ENCODE measurements around the gene ATAD3B. TPM values are rescaled to one million over a fixed set of nuclear protein-coding genes. Genes with fewer than 3 reads are reported as not detected.
"Not testable (repeated sequence)": the region's sequence is repeated elsewhere in the genome, so short reads cannot be mapped to it uniquely, and the experiment has no call there.

Gene ATAD3B
- total RNA-seq, 4 donors from 2014 or later: 15.6 to 269 (median 39.2) TPM

GRCh38 chr1:1427106-1427819 is 44.3 kb upstream of the ATAD3B start:
- 28% methylated on average over 19 of the region's 66 CpGs; no CpG with 5 or more reads in 1 of the 2 donors for WGBS, 2 donors (ENCODE audit: low coverage in 1 of 2)
- peaks cover 24% of the 10 kb centered on the region for H3K27me3 ChIP-seq
- no peaks in the 10 kb centered on the region for H3K9me3 ChIP-seq
- no peak for DNase-seq
- peaks cover 25 to 32% (median 30%) of the 10 kb centered on the region in 4 donors for H3K4me1 ChIP-seq
- no peak for TF ChIP-seq POLR2A (IDR thresholded peaks at IDR 0.05)
- no peak for TF ChIP-seq CTCF (IDR thresholded peaks at IDR 0.05)
- TF ChIP-seq EP300 (IDR thresholded peaks at IDR 0.05; ENCODE audit: low read depth): no peak
- TF ChIP-seq POLR2AphosphoS5 (IDR thresholded peaks at IDR 0.05): no peak
- peak overlapping the region in 3 of 4 donors; percentile 36 to 43 (median 43) for H3K4me3 ChIP-seq
- intact Hi-C loops (cut with DNase I; ENCODE audit: low total_unique reads): no loop called here
- no peaks in the 10 kb centered on the region for H3K36me3 ChIP-seq
- in situ Hi-C loops (cut with MboI; ENCODE audit: low pct_ligation_motif_present in 1 of 4, low pct_unique_long_range_greater_than_20kb in 1 of 4, low sequenced_read_pairs in 3 of 4): no loop called here
- peak overlapping the region; percentile 62 to 75 (median 70) for H3K27ac ChIP-seq

- DNase-seq: no peak
- Histone ChIP-seq H3K9me3 (no peaks in the 10 kb centered on the region), H3K36me3 (no peaks in the 10 kb centered on the region), H3K4me3 (peak overlapping the region in 3 of 4 donors; percentile 36 to 43 (median 43)), H3K27ac (peak overlapping the region; percentile 62 to 75 (median 70)), H3K4me1 (peaks cover 30 to 37% (median 35%) of the 10 kb centered on the region in 4 donors), H3K27me3 (peaks cover 24% of the 10 kb centered on the region)
- whole genome bisulfite sequencing, 2 donors (ENCODE audit: low coverage in 1 of 2): no CpG with 5 or more reads among the region's 22 CpGs
- TF ChIP-seq POLR2AphosphoS5 (IDR thresholded peaks at IDR 0.05): no peak
- TF ChIP-seq EP300 (IDR thresholded peaks at IDR 0.05; ENCODE audit: low read depth): no peak
- no peak for TF ChIP-seq CTCF (IDR thresholded peaks at IDR 0.05)
- TF ChIP-seq POLR2A (IDR thresholded peaks at IDR 0.05): no peak
- in situ Hi-C loops (cut with MboI; ENCODE audit: low pct_ligation_motif_present in 1 of 4, low pct_unique_long_range_greater_than_20kb in 1 of 4, low sequenced_read_pairs in 3 of 4): no loop called here
- intact Hi-C loops (cut with DNase I; ENCODE audit: low total_unique reads): no loop called here
These were observed 43.8 kb upstream of the ATAD3B start for GRCh38 chr1:1427820-1428148.

- TF ChIP-seq POLR2AphosphoS5 (IDR thresholded peaks at IDR 0.05): no peak
- TF ChIP-seq POLR2A (IDR thresholded peaks at IDR 0.05): no peak
- TF ChIP-seq EP300 (IDR thresholded peaks at IDR 0.05; ENCODE audit: low read depth): no peak
- no peak for TF ChIP-seq CTCF (IDR thresholded peaks at IDR 0.05)
- DNase-seq: no peak
- intact Hi-C loops (cut with DNase I; ENCODE audit: low total_unique reads): no loop called here
- H3K4me3 ChIP-seq: no peak overlapping the region
- peaks cover 24% of the 10 kb centered on the region for H3K27me3 ChIP-seq
- H3K9me3 ChIP-seq: no peaks in the 10 kb centered on the region
- WGBS, 2 donors (ENCODE audit: low coverage in 1 of 2): 47 to 60% methylated on average over 3 to 19 of the region's 19 CpGs
- H3K27ac ChIP-seq: peak overlapping the region; percentile 58 to 96 (median 90)
- no peaks in the 10 kb centered on the region for H3K36me3 ChIP-seq
- in situ Hi-C loops (cut with MboI; ENCODE audit: low pct_ligation_motif_present in 1 of 4, low pct_unique_long_range_greater_than_20kb in 1 of 4, low sequenced_read_pairs in 3 of 4): no loop called here
- peaks cover 34 to 41% (median 39%) of the 10 kb centered on the region in 4 donors for H3K4me1 ChIP-seq
These were observed 43.4 kb upstream of the ATAD3B start for GRCh38 chr1:1428174-1428573.

- H3K36me3 ChIP-seq; in situ Hi-C loops (cut with MboI; ENCODE audit: low pct_ligation_motif_present in 1 of 4, low pct_unique_long_range_greater_than_20kb in 1 of 4, low sequenced_read_pairs in 3 of 4); H3K4me3 ChIP-seq; DNase-seq; intact Hi-C loops (cut with DNase I; ENCODE audit: low total_unique reads); H3K9me3 ChIP-seq: not testable (repeated sequence)
- Histone ChIP-seq H3K27me3 (peaks cover 24% of the 10 kb centered on the region), H3K4me1 (peaks cover 42 to 49% (median 47%) of the 10 kb centered on the region in 4 donors), H3K27ac (peak overlapping the region; percentile 88 to 96 (median 94))
- 83% methylated on average over 2 to 6 of the region's 6 CpGs for WGBS, 2 donors (ENCODE audit: low coverage in 1 of 2)
These were observed 42.6 kb upstream of the ATAD3B start for GRCh38 chr1:1428967-1429366.

Measured in transverse colon (tissue), 4 donors.